Measurements from ENCODE around the gene OR13G1. TPM values are rescaled to one million over a fixed set of nuclear protein-coding genes. Genes with fewer than 3 reads are reported as not detected.

Gene OR13G1
- total RNA-seq, 2 donors from 2014 or later: not detected

GRCh38 chr1:247638781-247639180, 40.8 kb downstream of the OR13G1 start:
- peak overlapping the region in 1 of 2 donors; percentile 43 for H3K27ac ChIP-seq
- WGBS: 72% methylated on average over 6 of the region's 6 CpGs
- H3K4me3 ChIP-seq: no peak overlapping the region
- no peaks in the 10 kb centered on the region for H3K36me3 ChIP-seq
- intact Hi-C loops (cut with DNase I): no loop called here
- H3K9me3 ChIP-seq: no peaks in the 10 kb centered on the region
- no peaks in the 10 kb centered on the region for H3K4me1 ChIP-seq (replicated peaks)
- TF ChIP-seq CTCF (IDR thresholded peaks at IDR 0.05): no peak
- TF ChIP-seq POLR2AphosphoS5 (IDR thresholded peaks at IDR 0.05): no peak
- no peak for TF ChIP-seq POLR2A (IDR thresholded peaks at IDR 0.05)
- H3K27me3 ChIP-seq (replicated peaks; ENCODE audit: insufficient read depth): no peaks in the 10 kb centered on the region
- DNase-seq (ENCODE audit: low spot score): no peak

- no peak overlapping the region for H3K27ac ChIP-seq
- intact Hi-C loops (cut with DNase I): no loop called here
- H3K4me3 ChIP-seq: no peak overlapping the region
- H3K4me1 ChIP-seq (replicated peaks): no peaks in the 10 kb centered on the region
- no peak for TF ChIP-seq CTCF (IDR thresholded peaks at IDR 0.05)
- no peak for TF ChIP-seq POLR2AphosphoS5 (IDR thresholded peaks at IDR 0.05)
- no peak for TF ChIP-seq POLR2A (IDR thresholded peaks at IDR 0.05)
- no peaks in the 10 kb centered on the region for H3K36me3 ChIP-seq
- no peaks in the 10 kb centered on the region for H3K9me3 ChIP-seq
- DNase-seq (ENCODE audit: low spot score): no peak
- WGBS: 62% methylated on average over 4 of the region's 4 CpGs
- H3K27me3 ChIP-seq (replicated peaks; ENCODE audit: insufficient read depth): no peaks in the 10 kb centered on the region
Measured at GRCh38 chr1:247638011-247638410, 41.5 kb downstream of the OR13G1 start.

GRCh38 chr1:247627951-247628350, 51.6 kb downstream of the OR13G1 start:
- intact Hi-C loops (cut with DNase I): no loop called here
- Histone ChIP-seq H3K4me1 (replicated peaks) (no peaks in the 10 kb centered on the region), H3K36me3 (no peaks in the 10 kb centered on the region), H3K9me3 (no peaks in the 10 kb centered on the region), H3K27ac (no peak overlapping the region), H3K27me3 (replicated peaks; ENCODE audit: insufficient read depth) (no peaks in the 10 kb centered on the region), H3K4me3 (no peak overlapping the region)
- WGBS: 36% methylated on average over 3 of the region's 3 CpGs
- no peak for DNase-seq (ENCODE audit: low spot score)
- TF ChIP-seq POLR2A (IDR thresholded peaks at IDR 0.05) (no peak), CTCF (IDR thresholded peaks at IDR 0.05) (no peak), POLR2AphosphoS5 (IDR thresholded peaks at IDR 0.05) (no peak)

Other genes with a start within 250 kb of the OR13G1 start
- gene OR2B11, start 221.6 kb downstream of the OR13G1 start, total RNA-seq: not detected
- gene OR2C3, start 143.3 kb downstream of the OR13G1 start, total RNA-seq: under 1 TPM in 1 of 2 donors, not detected in 1; 0.45 TPM
- 1 to 10 TPM; 1.2 to 1.5 TPM for gene GCSAML, start 130.6 kb downstream of the OR13G1 start, total RNA-seq
- gene OR2G2, start 91.4 kb downstream of the OR13G1 start, total RNA-seq: not detected
- gene OR2G3, start 74.2 kb downstream of the OR13G1 start, total RNA-seq: not detected
- not detected for gene OR6F1, start 36.9 kb upstream of the OR13G1 start, total RNA-seq
- gene OR14K1, start 58.9 kb upstream of the OR13G1 start, total RNA-seq: under 1 TPM in 1 of 2 donors, not detected in 1; 0.91 TPM
- not detected for gene OR14A2, start 68.4 kb upstream of the OR13G1 start, total RNA-seq
- not detected for gene OR1C1, start 80.8 kb upstream of the OR13G1 start, total RNA-seq
- not detected for gene OR14A16, start 144.4 kb upstream of the OR13G1 start, total RNA-seq
- not detected for gene OR11L1, start 162.2 kb upstream of the OR13G1 start, total RNA-seq
- gene TRIM58, start 177.4 kb upstream of the OR13G1 start, total RNA-seq: 1 to 10 TPM in 1 of 2 donors, under 1 TPM in 1; 0.36 to 9.6 TPM
- 1 to 10 TPM in 1 of 2 donors, under 1 TPM in 1; 0.23 to 2.4 TPM for gene OR2W3, start 215.8 kb upstream of the OR13G1 start, total RNA-seq
- gene OR2T8, start 240.5 kb upstream of the OR13G1 start, total RNA-seq: not detected
- not detected for gene OR2AJ1, start 245.2 kb upstream of the OR13G1 start, total RNA-seq